HCT116 (cell line): ENCODE measurements around the gene UTF1. TPM values are rescaled to one million over a fixed set of nuclear protein-coding genes. Genes with fewer than 3 reads are reported as not detected.
"Not testable (repeated sequence)": the region's sequence is repeated elsewhere in the genome, so short reads cannot be mapped to it uniquely, and the experiment has no call there.

Experiments used
- ATAC-seq: fragments of 200-7000 bp; cut with Tn5 transposase; 2 replicates; pipeline ENCODE4 v1.9.1; 2020; ENCODE audit warnings: mild to moderate bottlenecking, moderate library complexity
- BruUV-seq: library from RNA; stranded (reverse); fragments of 400-500 nt; replicated peaks from 2 replicates; lab custom pipeline; 2021; lab: Mats Ljungman, UMichigan
- CTCF ChIA-PET: fragments of 300-600 bp; sonication (Branson Sonifier 250); formaldehyde crosslinking; loops from one replicate; lab custom pipeline; 2021; ENCODE audit warnings: antibody characterized with exemption; lab: Charles Lee
- POLR2A ChIA-PET: fragments of 300-600, 350-600 bp; sonication (Branson Sonifier 250); formaldehyde crosslinking; loops from one replicate; lab custom pipeline; 2021; ENCODE audit warnings: antibody characterized with exemption; lab: Charles Lee
- RAD21 ChIA-PET, 2 experiments: fragments of 300-600 bp; sonication (Branson Sonifier 250); formaldehyde crosslinking; loops; one replicate each; lab custom pipeline; 2023; ENCODE audit warnings: low total read pairs in 2 of 2; ENCODE audit not compliant: uncharacterized antibody in 2 of 2, unreplicated experiment in 2 of 2, low non-redundant PET in 1 of 2; lab: Charles Lee
- DNase-seq: peaks from one replicate; pipeline ENCODE4 v3.0.0-alpha.2; 2010; ENCODE audit warnings: low read depth, low spot score
- H2AFZ ChIP-seq: fragments of 200-600 bp; shearing (Covaris generic), sonication (generic); 2 replicates; pipeline ENCODE4 v1.6.1; 2017; ENCODE audit warnings: low read depth, mixed run types, mixed read lengths, antibody characterized with exemption, low read length; ENCODE audit not compliant: poor library complexity, severe bottlenecking
- H3K27ac ChIP-seq: 2 replicates; pipeline ENCODE4 v1.5.1; 2012; ENCODE audit warnings: low read depth, low read length
- H3K27me3 ChIP-seq: fragments of 200-600 bp; sonication (generic); 2 replicates; pipeline ENCODE4 v1.6.1; 2016; ENCODE audit warnings: mixed run types, low read length, mixed read lengths; ENCODE audit not compliant: insufficient read depth
- H3K36me3 ChIP-seq, 2 experiments: fragments of 200-500 bp in 1 of 2; fragments of 200-600 bp in 1 of 2; sonication (Bioruptor generic) in 1 of 2; sonication (generic) in 1 of 2; 2 replicates each; pipeline versions ENCODE4 v1.5.1 to v1.6.1; 2014 to 2016; ENCODE audit warnings: low read length in 2 of 2, inconsistent platforms in 1 of 2, mixed read lengths in 1 of 2, mixed run types in 1 of 2; ENCODE audit not compliant: insufficient read depth in 2 of 2, control insufficient read depth in 1 of 2
- H3K4me1 ChIP-seq, 2 experiments: fragments of 200-600 bp in 1 of 2; sonication (generic) in 1 of 2; 2 replicates each; pipeline versions ENCODE4 v1.5.1 to v1.6.1; 2012 to 2017; ENCODE audit warnings: low read length in 2 of 2, inconsistent platforms in 1 of 2, mild to moderate bottlenecking in 1 of 2, mixed read lengths in 1 of 2, mixed run types in 1 of 2, moderate library complexity in 1 of 2; ENCODE audit not compliant: insufficient read depth in 2 of 2, control insufficient read depth in 1 of 2
- H3K4me2 ChIP-seq: fragments of 200-600 bp; sonication (generic); 2 replicates; pipeline ENCODE4 v1.6.1; 2017; ENCODE audit warnings: mixed run types, low read length, mixed read lengths
- H3K4me3 ChIP-seq, 2 experiments: fragments of 200-600 bp in 1 of 2; sonication (generic) in 1 of 2; replicated peaks in 1 of 2; 2 replicates each; pipeline ENCODE4 v1.5.1; 2011 to 2016; ENCODE audit warnings: low read length in 2 of 2, control low read depth in 1 of 2, low read depth in 1 of 2, mild to moderate bottlenecking in 1 of 2, mixed read lengths in 1 of 2, mixed run types in 1 of 2
- H3K79me2 ChIP-seq: fragments of 200-600 bp; sonication (generic); 2 replicates; pipeline ENCODE4 v1.6.1; 2017; ENCODE audit warnings: mild to moderate bottlenecking, mixed run types, low read length, moderate library complexity, mixed read lengths; ENCODE audit not compliant: insufficient read depth
- H3K9ac ChIP-seq: fragments of 200-600 bp; sonication (generic); 2 replicates; pipeline ENCODE4 v1.6.1; 2016; ENCODE audit warnings: low read length, mixed read lengths
- H3K9me2 ChIP-seq: fragments of 200-600 bp; sonication (generic), shearing (Covaris generic); 2 replicates; pipeline ENCODE4 v1.6.1; 2017; ENCODE audit warnings: mixed run types, mild to moderate bottlenecking, moderate library complexity; ENCODE audit not compliant: insufficient read depth
- H3K9me3 ChIP-seq, 2 experiments: fragments of 200-500 bp in 1 of 2; fragments of 200-600 bp in 1 of 2; sonication (Bioruptor generic) in 1 of 2; sonication (generic) in 1 of 2; 2 replicates each; pipeline ENCODE4 v1.6.1; 2014 to 2017; ENCODE audit warnings: low read length in 2 of 2, mixed read lengths in 2 of 2, inconsistent platforms in 1 of 2, low read depth in 1 of 2, mild to moderate bottlenecking in 1 of 2, mixed run types in 1 of 2, moderate library complexity in 1 of 2; ENCODE audit not compliant: control insufficient read depth in 1 of 2, insufficient read depth in 1 of 2
- H4K20me1 ChIP-seq: fragments of 200-600 bp; sonication (generic), shearing (Covaris generic); 2 replicates; pipeline ENCODE4 v1.6.1; 2017; ENCODE audit warnings: mixed run types, mild to moderate bottlenecking, moderate library complexity; ENCODE audit not compliant: insufficient read depth
- FOSL1 ChIP-seq: IDR thresholded peaks from 2 replicates; pipeline ENCODE4 v1.6.1; 2012; ENCODE audit warnings: low read depth
- JUND ChIP-seq: IDR thresholded peaks from 2 replicates; pipeline ENCODE4 v1.6.1; 2012
- intact Hi-C: fragments of 100-400 bp; cut with micrococcal nuclease; formaldehyde crosslinking; loops from 2 replicates; pipeline ENCODE4 v1.10.0; 2022
- total RNA-seq: library from RNA; stranded (reverse); gene quantifications from one replicate; pipeline ENCODE4 v1.2.1, GENCODE V29; 2021; ENCODE audit not compliant: unreplicated experiment

The UTF1 gene
- total RNA-seq, 1 experiment from 2014 or later = not detected

DNA sequence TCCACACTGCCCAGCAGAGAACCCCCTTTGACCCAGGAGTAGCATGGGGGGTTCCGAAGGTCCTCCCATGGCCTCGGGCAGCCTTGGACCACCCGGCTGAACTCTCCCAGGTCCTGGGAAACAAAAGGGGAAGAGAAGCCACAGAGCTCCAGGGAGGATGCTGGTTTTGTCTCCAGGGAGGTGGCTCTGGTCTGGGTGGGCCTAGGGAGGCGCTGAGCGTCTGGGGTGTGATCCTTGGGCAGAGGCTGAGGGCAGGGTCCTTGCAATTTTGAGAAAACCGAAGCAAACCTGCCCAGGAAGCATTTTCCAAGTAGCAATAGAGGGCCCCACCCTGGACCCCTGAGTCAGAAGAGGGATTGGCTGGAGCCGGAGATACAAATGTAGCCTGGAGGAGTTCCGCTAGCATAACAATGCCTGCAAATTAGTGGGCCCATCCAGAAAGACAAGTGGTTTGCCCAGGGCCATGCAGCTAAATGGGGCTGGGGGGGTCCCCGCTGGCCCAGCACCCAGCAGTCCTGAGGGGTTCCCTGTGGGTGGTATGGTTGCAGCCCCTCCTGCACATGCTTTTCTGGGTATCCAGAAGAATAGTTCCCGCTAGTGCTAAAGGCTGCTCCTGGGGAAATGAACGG, 2.0 kb downstream of the UTF1 start:
- H3K4me2 ChIP-seq = no peak overlapping the region
- no peak overlapping the region for H3K4me3 ChIP-seq
- no peak for ATAC-seq
- no TSS peak for BruUV-seq
- H4K20me1 ChIP-seq = no peaks in the 10 kb centered on the region
- no peaks in the 10 kb centered on the region for H3K9me2 ChIP-seq
- intact Hi-C loops = no loop called here
- H3K79me2 ChIP-seq = no peaks in the 10 kb centered on the region
- DNase-seq = no peak
- no peak overlapping the region for H2AFZ ChIP-seq
- H3K4me1 ChIP-seq = no peaks in the 10 kb centered on the region
- POLR2A ChIA-PET = no interaction called here
- no peaks in the 10 kb centered on the region for H3K36me3 ChIP-seq
- H3K9ac ChIP-seq = no peak overlapping the region
- TF ChIP-seq FOSL1 = no peak
- no peak for TF ChIP-seq JUND
- no peak overlapping the region for H3K27ac ChIP-seq
- H3K27me3 ChIP-seq = no peaks in the 10 kb centered on the region
- RAD21 ChIA-PET = no interaction called here
- no peaks in the 10 kb centered on the region for H3K9me3 ChIP-seq
- CTCF ChIA-PET = no interaction called here

DNA sequence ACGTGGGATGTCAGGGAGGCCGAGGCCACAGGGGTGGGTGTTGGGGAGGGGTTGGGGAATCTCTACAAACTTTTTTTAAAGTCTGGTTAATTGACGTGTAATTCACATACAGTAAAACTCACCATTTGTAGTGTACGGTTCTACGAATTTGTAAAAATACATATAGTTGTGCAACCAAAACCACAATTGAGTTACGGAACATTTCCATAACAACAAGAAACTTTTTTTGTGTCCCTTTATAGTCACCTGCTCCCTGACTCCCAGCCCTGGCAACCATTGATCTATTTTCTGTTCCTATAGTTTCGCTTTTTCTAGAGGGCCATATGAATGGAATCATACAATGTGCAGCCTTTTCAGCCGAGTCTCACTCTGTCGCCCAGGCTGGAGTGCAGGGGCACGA, 4.8 kb downstream of the UTF1 start:
- intact Hi-C loops, H3K4me1 ChIP-seq: not testable (repeated sequence)

More for the DNA sequence above, 4.8 kb downstream of the UTF1 start:
- H3K4me2 ChIP-seq, H3K79me2 ChIP-seq, H3K4me3 ChIP-seq, RAD21 ChIA-PET, H2AFZ ChIP-seq, H3K9ac ChIP-seq, H3K27me3 ChIP-seq, H3K9me3 ChIP-seq, H3K9me2 ChIP-seq, BruUV-seq, H3K36me3 ChIP-seq, H4K20me1 ChIP-seq, DNase-seq, H3K27ac ChIP-seq, POLR2A ChIA-PET, ATAC-seq, CTCF ChIA-PET: not testable (repeated sequence)
